ENCODE data around the gene SLC22A2.
"Not testable (repeated sequence)": the region's sequence is repeated elsewhere in the genome, so short reads cannot be mapped to it uniquely, and the experiment has no call there.

GRCh38 chr6:160233950-160234640 lies 24.5 kb downstream of the SLC22A2 start:
- not testable (repeated sequence) for TF ChIP-seq CTCF, EZH2, EZH2phosphoT487 (IDR thresholded peaks at IDR 0.05)
